HL-60/S4 treated with phorbol 12-myristate 13-acetate at 8.2 ng/mL for 4 days and 3 days (cell line): ENCODE data around the gene CBX7.

Experiments used
- in situ Hi-C: fragments of 300-500 bp; cut with MboI; formaldehyde crosslinking; loops from 2 replicates; pipeline ENCODE4 v1.15.0; 2022; ENCODE audit warnings: low sequenced_read_pairs

Gene CBX7

GRCh38 chr22:39130892-39131855, 21.3 kb downstream of the CBX7 start:
- in situ Hi-C loops = no loop called here

GRCh38 chr22:39130152-39130704, 22.3 kb downstream of the CBX7 start:
- in situ Hi-C loops = no loop called here

- in situ Hi-C loops = no loop called here
Observed at GRCh38 chr22:39129746-39130145, 22.7 kb downstream of the CBX7 start.

- in situ Hi-C loops = no loop called here
Observed at GRCh38 chr22:39129081-39129480, 23.4 kb downstream of the CBX7 start.

- in situ Hi-C loops = no loop called here
Observed at GRCh38 chr22:39128508-39128907, 24.0 kb downstream of the CBX7 start.

GRCh38 chr22:39125622-39126021, 26.9 kb downstream of the CBX7 start:
- in situ Hi-C loops = no loop called here

GRCh38 chr22:39123751-39124581, 28.5 kb downstream of the CBX7 start:
- in situ Hi-C loops = no loop called here

- in situ Hi-C loops = no loop called here
Observed at GRCh38 chr22:39122772-39123470, 29.6 kb downstream of the CBX7 start.

- in situ Hi-C loops = no loop called here
Observed at GRCh38 chr22:39120983-39121382, 31.5 kb downstream of the CBX7 start.

- in situ Hi-C loops = loop anchor here (10.0 kb wide), 1 partner anchor 113 kb away; no protein-coding TSS in a partner anchor
Observed at GRCh38 chr22:39117585-39118191, 34.8 kb downstream of the CBX7 start.

- in situ Hi-C loops = loop anchor here (10.0 kb wide), 1 partner anchor 111 kb away; no protein-coding TSS in a partner anchor
Observed at GRCh38 chr22:39115977-39116621, 36.4 kb downstream of the CBX7 start.

GRCh38 chr22:39115570-39115969, 36.9 kb downstream of the CBX7 start:
- in situ Hi-C loops = loop anchor here (10.0 kb wide), 1 partner anchor 111 kb away; no protein-coding TSS in a partner anchor

- in situ Hi-C loops = loop anchor here (10.0 kb wide), 1 partner anchor 109 kb away; no protein-coding TSS in a partner anchor
Observed at GRCh38 chr22:39114112-39114511, 38.4 kb downstream of the CBX7 start.

- in situ Hi-C loops = loop anchor here (10.0 kb wide), 1 partner anchor 106 kb away; no protein-coding TSS in a partner anchor
Observed at GRCh38 chr22:39110631-39111561, 41.6 kb downstream of the CBX7 start.

- in situ Hi-C loops = no loop called here
Observed at GRCh38 chr22:39109361-39109760, 43.1 kb downstream of the CBX7 start.

- in situ Hi-C loops = no loop called here
Observed at GRCh38 chr22:39108487-39108886, 44.0 kb downstream of the CBX7 start.

GRCh38 chr22:39106326-39106725, 46.2 kb downstream of the CBX7 start:
- in situ Hi-C loops = no loop called here

GRCh38 chr22:39103431-39103830, 49.0 kb downstream of the CBX7 start:
- in situ Hi-C loops = no loop called here
